ENCODE measurements around the gene NUDT22.

- TF ChIP-seq POLR2A (IDR thresholded peaks at IDR 0.05) (no peak), CTCF (IDR thresholded peaks at IDR 0.05) (no peak), EP300 (IDR thresholded peaks at IDR 0.05) (no peak), POLR2AphosphoS5 (IDR thresholded peaks at IDR 0.05) (no peak)
Measured at GRCh38 chr11:64235437-64236161, 9.5 kb downstream of the NUDT22 start.

All from stomach (tissue), 4 donors.